ENCODE data around the gene TMEM131.

TMEM131 gene

DNA sequence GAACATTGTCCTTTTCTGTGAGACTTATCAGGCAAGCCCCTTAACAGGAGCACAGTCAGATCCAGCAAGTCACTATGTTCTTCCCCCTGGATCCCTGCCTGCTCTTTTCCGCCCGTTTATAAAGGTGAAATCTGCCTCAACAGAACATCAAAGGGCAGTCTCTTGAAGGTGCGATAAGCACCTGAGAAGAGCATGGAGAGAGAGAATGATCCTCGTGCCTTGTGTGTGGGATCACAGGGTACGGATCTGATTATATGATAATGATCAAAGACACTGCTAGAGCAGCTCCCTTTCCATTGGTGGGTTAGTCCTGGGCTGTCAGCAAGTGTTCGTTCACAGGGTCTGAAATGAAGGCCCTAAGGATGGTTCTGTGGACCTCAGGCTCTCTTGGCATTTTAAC, 176.0 kb downstream of the TMEM131 start:
- no peak for DNase-seq (ENCODE audit: low read depth in 1 of 2, low spot score in 1 of 2)

DNA sequence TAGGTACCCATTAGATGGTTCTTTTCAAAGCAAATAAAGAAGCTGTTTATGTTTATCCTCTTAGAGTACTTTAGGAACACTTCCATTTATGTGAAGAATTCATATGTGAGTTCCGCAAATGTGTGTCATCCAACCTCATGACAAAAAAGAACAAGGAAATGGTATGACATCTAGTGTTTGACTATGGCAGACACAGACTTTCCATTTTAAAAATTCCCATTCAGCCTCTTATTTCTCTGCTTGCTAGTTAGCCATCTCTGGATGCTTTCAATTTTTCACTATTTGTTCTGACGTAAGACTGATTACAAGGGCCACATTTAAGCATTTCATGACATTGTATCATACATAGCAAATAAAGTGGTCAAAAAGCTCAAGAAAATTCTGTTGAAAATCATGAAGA, 179.3 kb downstream of the TMEM131 start:
- no peak for DNase-seq (ENCODE audit: low read depth in 1 of 2, low spot score in 1 of 2)

- DNase-seq (ENCODE audit: low read depth in 1 of 2, low spot score in 1 of 2): no peak
Observed at GRCh38 chr2:97812931-97813330, 182.8 kb downstream of the TMEM131 start.

- no peak for DNase-seq (ENCODE audit: low read depth in 1 of 2, low spot score in 1 of 2)
Observed at GRCh38 chr2:97808816-97809215, 186.9 kb downstream of the TMEM131 start.

DNA sequence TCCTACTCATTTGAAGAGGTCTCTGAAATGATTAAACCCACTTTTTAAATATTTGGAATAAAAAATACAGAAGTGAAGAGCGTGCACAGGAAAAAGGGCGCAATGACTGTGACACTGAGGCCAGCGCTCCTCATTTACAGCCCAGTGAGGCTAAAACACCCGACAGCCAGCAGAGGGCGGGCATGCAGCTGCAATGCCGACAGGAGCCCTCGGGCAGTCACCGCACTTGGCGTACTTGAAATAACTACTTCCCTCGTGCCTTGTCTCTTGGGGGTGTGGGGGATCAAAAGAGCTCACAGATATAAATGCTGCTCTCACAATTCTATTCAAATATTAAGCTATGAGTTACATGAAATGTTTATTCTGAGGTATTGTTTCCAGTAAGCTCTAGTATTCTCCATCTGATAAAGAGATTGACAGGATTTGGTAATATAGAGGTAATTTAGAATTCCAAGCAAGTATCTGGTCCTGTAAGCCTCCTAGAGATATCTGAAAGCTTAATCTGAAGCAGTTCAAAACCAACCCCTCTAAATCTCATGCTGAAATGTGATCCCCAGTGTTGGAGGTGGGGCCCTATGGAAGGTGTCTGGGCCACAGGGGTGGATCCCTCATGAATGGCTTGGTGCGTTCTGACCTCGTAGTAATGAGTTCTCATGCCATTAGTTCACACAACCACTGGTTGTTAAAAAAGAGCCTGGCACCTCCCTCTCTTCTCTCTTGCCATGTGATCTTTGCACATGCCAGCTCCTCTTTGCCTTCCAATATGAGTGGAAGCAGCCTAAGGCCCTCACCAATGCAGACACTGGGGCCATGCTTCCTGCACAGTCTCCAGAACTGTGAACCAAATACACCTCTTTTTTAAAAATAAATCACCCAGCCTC, 188.8 kb downstream of the TMEM131 start:
- peak; percentile 53 to 62 for DNase-seq (ENCODE audit: low read depth in 1 of 2, low spot score in 1 of 2)

DNA sequence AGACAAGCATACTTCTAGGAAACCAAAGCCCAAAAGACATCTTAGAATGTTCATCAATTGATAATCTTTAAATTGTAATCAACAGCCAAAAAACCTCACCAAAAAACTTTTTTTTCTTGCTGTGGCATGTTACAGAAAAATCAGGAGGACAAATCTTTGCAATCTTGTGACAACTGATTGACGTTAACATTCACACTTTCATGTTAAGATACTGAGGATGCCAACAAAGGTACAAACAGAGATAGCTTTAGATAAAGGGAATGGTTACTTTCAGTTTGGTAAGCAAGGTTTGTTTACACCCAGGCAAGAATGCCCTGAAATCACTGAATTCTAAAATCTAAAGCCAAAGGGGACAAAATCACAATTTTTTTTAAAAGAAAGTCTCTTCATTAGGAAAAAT, 190.0 kb downstream of the TMEM131 start:
- no peak for DNase-seq (ENCODE audit: low read depth in 1 of 2, low spot score in 1 of 2)

DNA sequence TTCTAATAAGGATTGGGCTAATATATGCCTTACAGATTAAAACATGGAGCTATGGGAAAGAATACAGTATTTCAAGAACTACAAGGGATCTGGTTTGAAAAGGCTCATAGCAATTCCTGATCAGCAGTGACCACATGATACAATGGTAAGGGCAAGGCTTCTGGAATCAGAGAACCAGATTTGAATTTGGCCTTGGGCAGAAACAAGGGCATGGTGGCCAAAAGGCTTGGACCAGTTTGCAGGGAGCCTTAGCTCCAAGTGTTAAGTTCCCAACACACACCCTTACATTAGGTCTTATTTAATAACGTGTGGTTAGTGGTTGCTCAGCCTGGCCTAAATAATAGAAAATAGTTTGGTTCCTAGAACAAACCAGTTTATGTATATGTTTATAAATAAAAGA, 194.7 kb downstream of the TMEM131 start:
- no peak for DNase-seq (ENCODE audit: low read depth in 1 of 2, low spot score in 1 of 2)

- no peak for DNase-seq (ENCODE audit: low read depth in 1 of 2, low spot score in 1 of 2)
Observed at GRCh38 chr2:97798416-97798815, 197.3 kb downstream of the TMEM131 start.

GRCh38 chr2:97797355-97797754, 198.4 kb downstream of the TMEM131 start:
- DNase-seq (ENCODE audit: low read depth in 1 of 2, low spot score in 1 of 2): no peak

GRCh38 chr2:97796465-97797126, 199.2 kb downstream of the TMEM131 start:
- DNase-seq (ENCODE audit: low read depth in 1 of 2, low spot score in 1 of 2): no peak

DNA sequence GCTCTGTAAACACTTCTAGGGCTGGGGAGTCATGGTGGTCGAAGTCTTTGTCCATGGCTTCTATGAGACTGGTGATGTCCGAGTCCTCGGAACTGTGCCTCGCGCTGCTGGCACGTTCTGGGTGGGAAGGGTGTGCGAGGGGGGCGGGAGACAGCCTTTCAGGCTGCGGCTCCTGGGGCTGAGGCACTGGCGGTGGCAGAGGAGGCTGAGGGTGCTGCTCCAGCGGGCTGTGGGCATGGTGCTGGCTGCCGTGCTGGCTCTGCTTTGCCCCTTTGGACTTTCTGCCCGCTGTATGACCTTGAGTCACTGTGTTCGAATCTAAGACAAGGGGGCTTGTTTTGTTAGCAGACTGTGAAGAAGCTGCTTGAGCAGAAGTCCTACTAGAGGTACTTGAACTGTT, 203.3 kb downstream of the TMEM131 start:
- no peak for DNase-seq (ENCODE audit: low read depth in 1 of 2, low spot score in 1 of 2)

DNA sequence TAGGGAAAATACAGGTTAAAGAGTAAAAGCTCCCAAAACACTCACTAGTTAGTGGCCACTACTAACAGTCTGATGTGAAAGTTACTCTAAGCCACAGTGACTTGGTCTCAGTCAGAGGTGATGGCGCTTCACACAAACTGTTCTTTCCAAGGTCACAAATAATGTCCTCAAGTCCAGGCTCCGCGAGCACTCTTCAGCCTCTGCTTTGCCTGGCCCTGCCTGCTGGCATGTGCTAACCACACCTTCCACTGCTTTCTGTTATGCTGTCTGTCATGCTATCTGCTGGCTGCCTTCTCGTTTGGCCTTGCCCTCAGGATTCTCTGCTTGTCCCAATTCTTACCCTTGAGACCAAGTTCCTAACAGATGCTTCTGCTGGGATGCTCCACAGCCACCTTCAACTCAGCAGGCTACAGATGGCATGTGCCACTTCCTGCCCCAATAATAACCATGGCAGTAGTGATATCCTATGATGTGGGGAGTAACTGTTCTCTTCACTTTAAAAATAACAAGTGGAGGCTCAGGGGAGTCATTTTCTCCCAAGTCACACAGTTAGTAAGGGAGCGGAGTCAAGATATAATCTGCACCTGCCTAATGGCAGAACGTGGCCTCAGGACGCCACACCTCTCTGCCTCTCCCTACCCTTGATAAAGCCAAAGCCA, 206.6 kb downstream of the TMEM131 start:
- no peak for DNase-seq (ENCODE audit: low read depth in 1 of 2, low spot score in 1 of 2)

DNA sequence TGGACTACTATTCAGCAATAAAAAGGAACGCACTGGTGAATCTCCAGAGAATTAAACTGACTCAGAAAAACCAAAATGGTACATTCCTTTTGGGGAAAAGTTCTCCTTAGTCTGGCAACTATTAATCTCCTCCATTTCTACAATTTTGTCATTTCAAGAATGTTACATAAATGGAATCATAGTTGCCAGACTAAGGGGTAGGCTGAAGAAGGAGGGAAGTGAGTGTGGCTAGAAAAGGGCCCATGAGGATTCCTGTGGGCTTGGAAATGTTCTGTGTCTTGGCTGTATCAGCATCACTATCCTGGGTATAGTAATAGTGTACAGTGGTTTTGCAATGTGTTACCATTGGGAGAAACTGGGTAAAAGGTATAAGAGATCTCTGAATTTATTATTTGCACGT, 209.9 kb downstream of the TMEM131 start:
- no peak for DNase-seq (ENCODE audit: low read depth in 1 of 2, low spot score in 1 of 2)

- no peak for DNase-seq (ENCODE audit: low read depth in 1 of 2, low spot score in 1 of 2)
Observed at GRCh38 chr2:97784953-97785352, 210.8 kb downstream of the TMEM131 start.

- no peak for DNase-seq (ENCODE audit: low read depth in 1 of 2, low spot score in 1 of 2)
Observed at GRCh38 chr2:97781981-97782380, 213.8 kb downstream of the TMEM131 start.

DNA sequence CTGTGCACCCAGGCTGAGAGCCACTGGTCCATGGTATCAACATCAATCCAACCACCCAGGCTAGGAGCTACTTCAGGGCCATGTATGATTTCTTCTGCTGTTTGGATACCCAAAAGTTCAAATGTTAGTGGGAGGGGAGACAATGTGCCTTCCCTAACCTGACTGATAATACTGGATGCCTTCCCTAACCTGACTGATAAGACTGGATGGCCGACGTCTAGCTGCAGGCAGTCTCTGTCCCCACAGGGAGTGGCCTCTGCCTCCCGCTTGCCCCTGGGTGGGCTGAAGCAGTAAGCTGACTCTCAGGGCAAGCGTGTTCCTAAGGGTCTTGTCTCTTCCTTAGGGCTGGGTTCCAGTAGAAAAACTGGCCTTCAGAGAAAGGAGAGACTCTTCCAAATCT, 216.6 kb downstream of the TMEM131 start:
- no peak for DNase-seq (ENCODE audit: low read depth in 1 of 2, low spot score in 1 of 2)

GRCh38 chr2:97775074-97775473, 220.7 kb downstream of the TMEM131 start:
- no peak for DNase-seq (ENCODE audit: low read depth in 1 of 2, low spot score in 1 of 2)

GRCh38 chr2:97774425-97774824, 221.3 kb downstream of the TMEM131 start:
- DNase-seq (ENCODE audit: low read depth in 1 of 2, low spot score in 1 of 2): no peak

DNA sequence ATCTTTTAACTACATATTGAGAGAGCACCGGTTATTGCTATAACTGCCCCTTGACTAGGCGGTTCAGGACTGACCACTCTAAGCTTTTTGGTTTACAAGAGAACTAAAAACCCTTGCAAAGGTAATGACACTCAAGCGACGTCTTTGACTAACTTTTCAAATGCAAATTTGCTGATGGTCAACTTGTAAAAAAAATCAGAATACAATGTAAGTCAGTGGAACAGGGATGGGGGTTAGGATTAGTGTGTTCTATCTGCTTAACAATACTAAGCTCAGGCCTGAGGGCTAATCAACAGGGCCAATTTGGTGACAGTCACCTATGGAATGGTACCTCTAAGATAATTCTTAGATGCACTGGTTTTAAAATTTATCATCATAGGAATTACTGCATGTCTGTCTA, 225.3 kb downstream of the TMEM131 start:
- no peak for DNase-seq (ENCODE audit: low read depth in 1 of 2, low spot score in 1 of 2)

GRCh38 chr2:97769711-97770110, 226.0 kb downstream of the TMEM131 start:
- DNase-seq (ENCODE audit: low read depth in 1 of 2, low spot score in 1 of 2): no peak

GRCh38 chr2:97769308-97769707, 226.4 kb downstream of the TMEM131 start:
- DNase-seq (ENCODE audit: low read depth in 1 of 2, low spot score in 1 of 2): no peak

DNA sequence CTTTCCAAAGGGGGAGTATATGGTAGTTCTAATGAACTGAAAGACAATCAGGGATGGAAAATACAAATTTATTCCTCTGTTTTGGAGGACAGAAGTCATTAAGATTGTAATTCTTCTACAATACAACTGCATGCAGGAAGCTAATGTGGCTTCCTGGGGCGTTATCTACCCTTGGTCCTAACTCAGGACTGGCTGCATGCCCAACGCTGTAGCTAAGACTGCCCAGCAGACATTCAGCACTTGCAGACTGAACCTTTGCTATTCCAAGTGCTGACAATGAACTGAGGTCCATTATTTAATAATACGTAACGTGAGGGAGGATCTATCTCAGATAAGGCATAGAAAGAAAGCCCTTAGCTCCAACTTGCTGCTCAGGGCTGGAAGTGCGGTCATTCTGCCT, 229.2 kb downstream of the TMEM131 start:
- DNase-seq (ENCODE audit: low read depth in 1 of 2, low spot score in 1 of 2): no peak

Data from activated T-helper 1 cell treated with anti-CD3 and anti-CD28 coated beads, Interleukin-2, amount 50 U/mL, for 16 hours (primary cell).